ENCODE data around the gene CCHCR1.
A peak's percentile ranks its signal among the peaks of the same experiment; 100 is the strongest.

The CCHCR1 gene

GRCh38 chr6:31130751-31131150 lies 26.9 kb downstream of the CCHCR1 start:
- DNase-seq (ENCODE audit: low read depth in 2 of 3, low spot score in 1 of 3): no peak

DNA sequence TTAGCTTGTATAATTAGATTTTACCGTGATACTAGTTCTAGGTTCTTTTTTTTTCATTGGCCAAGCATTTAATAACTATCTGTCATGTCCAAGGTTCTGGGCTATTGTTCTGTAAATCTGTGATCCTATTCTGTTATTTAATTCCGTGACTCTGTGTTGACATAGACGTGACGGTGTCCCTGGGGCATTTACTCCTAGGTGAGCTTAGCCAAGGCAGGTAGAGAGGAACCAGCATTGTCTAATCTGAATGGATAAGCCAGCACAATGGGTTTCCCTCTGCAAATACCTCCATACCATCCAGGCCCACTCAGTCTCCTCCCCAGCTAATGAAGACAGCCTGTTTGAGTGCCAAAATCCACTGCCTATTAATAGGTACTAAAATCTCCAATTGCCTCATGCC lies 28.5 kb downstream of the CCHCR1 start:
- no peak for DNase-seq (ENCODE audit: low read depth in 2 of 3, low spot score in 1 of 3)

- peak; percentile 39 to 83 (median 64) for DNase-seq (ENCODE audit: low read depth in 2 of 3, low spot score in 1 of 3)
Measured at GRCh38 chr6:31128093-31128676, 29.4 kb downstream of the CCHCR1 start.

- no peak for DNase-seq (ENCODE audit: low read depth in 2 of 3, low spot score in 1 of 3)
Measured at GRCh38 chr6:31126396-31127175, 31.0 kb downstream of the CCHCR1 start.

GRCh38 chr6:31125586-31126363 lies 31.8 kb downstream of the CCHCR1 start:
- DNase-seq (ENCODE audit: low read depth in 2 of 3, low spot score in 1 of 3): no peak

- DNase-seq (ENCODE audit: low read depth in 2 of 3, low spot score in 1 of 3): no peak
Measured at GRCh38 chr6:31125162-31125561, 32.4 kb downstream of the CCHCR1 start.

DNA sequence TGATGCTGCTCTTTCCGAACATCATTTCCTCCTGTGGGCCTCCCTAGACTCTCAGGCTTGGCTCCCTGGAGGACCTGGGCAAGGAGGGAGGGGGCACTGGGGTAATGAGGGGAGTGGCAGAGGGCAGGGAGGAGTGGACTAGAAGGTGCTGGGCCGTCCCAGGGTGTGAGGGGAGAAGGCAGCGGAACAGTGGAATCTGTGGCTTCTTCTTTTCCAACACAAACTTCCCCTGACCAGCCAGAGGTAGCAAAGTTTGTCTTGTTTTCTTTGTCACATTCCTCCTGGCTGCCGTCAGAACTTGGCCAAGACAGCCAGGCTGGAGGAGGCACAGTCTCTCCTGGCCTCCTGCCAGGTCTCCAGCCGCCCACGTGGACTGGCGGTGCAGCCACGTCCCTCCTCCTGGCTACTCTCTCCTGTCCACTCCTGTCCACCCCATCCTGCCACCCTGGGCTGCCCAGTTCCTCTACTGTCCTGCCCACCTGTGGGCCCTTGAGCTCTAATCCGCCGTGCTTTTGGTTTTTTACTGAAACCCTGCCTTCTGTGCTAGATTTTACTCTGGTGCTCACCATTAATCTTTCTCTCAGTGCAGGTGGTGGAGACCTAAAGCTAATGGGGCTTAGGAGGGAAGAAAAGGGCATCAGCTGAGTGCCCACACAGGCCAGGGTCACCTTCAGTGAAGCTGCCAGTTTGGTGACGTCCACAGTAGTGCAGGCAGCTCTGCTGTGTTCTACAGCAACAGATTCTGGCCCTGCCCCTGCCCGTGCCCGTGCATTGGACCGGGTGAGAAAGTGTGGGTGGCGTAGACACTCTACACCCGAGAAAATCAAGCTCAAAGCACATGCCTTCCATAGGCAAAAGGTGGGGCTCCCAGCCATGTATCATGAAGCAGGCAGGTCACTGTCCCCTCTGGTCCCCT lies 34.6 kb downstream of the CCHCR1 start:
- DNase-seq (ENCODE audit: low read depth in 2 of 3, low spot score in 1 of 3): no peak

DNA sequence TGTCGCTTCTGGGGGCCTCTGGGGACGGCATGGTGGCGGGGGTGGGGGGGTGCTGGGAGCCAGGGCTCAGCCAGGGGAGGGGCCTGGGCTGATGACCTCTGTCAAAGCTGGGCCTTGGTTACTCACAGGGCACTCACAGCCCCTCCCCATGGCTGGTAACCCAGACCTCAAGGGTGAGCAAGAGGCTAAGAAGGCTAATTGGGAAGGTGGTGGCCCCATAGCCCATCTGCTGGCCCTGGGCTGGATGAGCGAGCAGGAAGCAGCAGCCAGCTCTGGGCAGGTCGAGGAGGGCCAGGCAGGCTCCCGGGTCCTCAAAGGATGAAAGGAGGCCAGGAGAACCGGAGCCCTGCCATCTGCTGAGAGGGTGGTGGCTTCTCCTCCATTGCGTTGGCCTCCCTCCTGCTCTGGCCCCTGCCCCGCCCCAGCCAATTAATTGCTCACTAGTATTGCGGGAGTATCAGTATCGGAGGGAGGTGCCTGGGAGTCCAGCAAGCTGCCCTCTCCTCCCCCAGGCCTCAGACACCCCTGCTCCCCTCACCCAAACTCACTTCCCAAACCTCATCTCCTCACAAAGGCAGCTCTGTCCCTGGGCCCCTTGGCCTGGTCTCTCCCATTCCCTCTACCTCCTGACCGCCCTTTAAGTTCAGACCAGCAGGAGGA lies 36.3 kb downstream of the CCHCR1 start:
- DNase-seq (ENCODE audit: low read depth in 2 of 3, low spot score in 1 of 3): no peak

DNA sequence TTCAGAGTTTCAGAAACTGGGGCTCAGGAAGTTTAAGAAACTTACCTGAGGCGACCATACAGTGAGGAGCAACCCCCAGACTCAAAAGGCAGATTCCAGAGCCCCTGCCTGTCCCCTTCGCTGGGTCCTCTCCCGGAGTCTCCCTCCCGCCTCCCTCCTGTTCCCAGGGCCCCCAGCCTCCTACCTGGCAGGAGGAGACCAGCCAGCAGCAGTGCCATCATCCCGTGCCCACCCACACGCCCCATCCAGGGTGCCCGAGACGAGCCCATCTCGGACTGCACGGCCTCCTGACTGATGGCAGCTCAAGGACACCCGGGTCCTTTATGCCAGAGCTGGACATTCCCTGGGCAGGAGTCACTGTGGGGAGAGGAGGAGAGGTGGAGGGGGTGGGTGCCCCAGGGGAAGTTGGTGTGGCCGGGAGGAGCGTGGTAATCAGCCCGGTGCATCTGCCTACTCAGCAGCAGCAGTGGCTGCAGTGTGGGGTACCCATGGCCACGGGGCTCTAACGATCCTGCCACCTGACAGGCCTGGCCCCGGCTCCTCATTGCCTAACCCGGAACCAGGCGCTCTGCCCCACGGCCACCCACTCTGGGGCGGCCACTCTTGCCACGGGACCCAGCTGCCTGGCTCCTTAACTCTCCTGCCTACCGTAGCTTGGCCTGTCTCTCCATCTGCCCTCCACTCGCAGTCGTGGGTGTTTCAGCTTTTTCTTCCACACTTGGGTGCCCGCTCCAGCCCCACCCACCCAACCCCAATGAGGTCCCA lies 37.3 kb downstream of the CCHCR1 start, which contains the start of gene CDSN:
Gene CDSN (minus strand): TSS at position 296 of the 765 bp plus-strand sequence. CDS start 27 bp downstream, at position 269.
- DNase-seq (ENCODE audit: low read depth in 2 of 3, low spot score in 1 of 3): no peak

GRCh38 chr6:31118178-31118577 lies 39.4 kb downstream of the CCHCR1 start:
- no peak for DNase-seq (ENCODE audit: low read depth in 2 of 3, low spot score in 1 of 3)

GRCh38 chr6:31116661-31117385 lies 40.8 kb downstream of the CCHCR1 start:
- DNase-seq (ENCODE audit: low read depth in 2 of 3, low spot score in 1 of 3): no peak

- no peak for DNase-seq (ENCODE audit: low read depth in 2 of 3, low spot score in 1 of 3)
Measured at GRCh38 chr6:31115941-31116560, 41.6 kb downstream of the CCHCR1 start.

DNA sequence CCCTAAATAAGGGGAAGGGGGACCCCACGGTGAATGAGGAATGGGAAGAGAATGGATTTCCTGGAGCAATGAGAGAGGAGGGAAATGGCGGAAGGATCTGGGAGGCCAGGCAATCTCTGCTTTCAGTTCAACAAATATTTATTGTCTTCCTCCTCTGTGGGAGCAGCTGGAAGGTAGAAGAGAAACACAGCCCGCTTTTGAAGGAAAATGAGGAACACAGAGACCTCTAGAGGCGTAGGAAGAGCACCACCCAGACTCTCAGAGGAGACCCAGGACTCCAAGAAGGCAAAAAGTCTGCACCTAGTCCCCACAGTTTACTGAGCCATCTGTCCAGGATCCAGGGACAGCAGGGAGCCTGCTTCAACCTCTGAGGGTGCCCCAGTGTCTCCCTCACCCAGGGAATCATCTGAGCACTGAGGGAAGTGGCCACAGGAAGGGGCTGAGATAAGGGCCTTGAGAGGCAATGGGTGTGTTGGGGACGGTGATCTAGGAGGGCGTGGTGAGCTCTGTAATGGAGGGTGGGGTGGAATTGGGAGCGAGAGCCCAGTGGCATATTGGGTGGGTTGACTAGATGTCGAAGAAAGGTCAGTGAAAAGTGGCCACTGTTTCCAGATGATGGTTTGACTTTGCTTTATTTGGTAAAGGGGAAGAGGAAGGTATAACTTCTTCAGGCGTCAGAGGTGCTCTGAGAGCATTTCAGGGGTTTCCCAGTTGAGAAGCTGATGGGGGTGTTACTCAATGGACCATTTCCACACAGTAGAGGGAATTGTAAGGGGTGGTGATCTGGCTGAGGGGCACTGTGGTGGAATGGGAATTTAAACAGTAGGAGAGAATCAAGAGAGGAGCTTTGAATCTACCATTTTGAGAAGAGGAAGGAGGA lies 42.4 kb downstream of the CCHCR1 start:
- no peak for DNase-seq (ENCODE audit: low read depth in 2 of 3, low spot score in 1 of 3)

DNA sequence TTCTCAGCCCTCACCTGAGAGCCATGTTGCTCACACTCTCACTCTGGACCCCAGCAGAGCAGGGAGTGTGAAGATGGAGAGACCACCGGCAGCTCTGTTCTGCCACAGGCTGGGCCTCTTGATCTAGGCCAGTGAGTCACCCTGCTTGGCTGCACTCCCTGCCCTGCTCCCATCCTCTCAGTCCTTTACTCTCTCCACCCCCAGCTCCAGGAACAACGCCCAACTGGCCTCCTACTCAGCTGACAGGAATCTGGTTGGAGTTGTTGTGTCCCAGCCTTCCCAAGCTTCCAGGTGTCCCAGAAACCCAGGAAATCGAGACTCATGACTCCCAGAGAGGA lies 43.1 kb downstream of the CCHCR1 start, which contains the start of gene PSORS1C1:
Gene PSORS1C1 (plus strand): TSS at position 260 of the 338 bp plus-strand sequence. CDS start 14,833 bp downstream, outside the sequence.
- DNase-seq (ENCODE audit: low read depth in 2 of 3, low spot score in 1 of 3): no peak

- DNase-seq (ENCODE audit: low read depth in 2 of 3, low spot score in 1 of 3): no peak
Measured at GRCh38 chr6:31113861-31114540, 43.6 kb downstream of the CCHCR1 start.

DNA sequence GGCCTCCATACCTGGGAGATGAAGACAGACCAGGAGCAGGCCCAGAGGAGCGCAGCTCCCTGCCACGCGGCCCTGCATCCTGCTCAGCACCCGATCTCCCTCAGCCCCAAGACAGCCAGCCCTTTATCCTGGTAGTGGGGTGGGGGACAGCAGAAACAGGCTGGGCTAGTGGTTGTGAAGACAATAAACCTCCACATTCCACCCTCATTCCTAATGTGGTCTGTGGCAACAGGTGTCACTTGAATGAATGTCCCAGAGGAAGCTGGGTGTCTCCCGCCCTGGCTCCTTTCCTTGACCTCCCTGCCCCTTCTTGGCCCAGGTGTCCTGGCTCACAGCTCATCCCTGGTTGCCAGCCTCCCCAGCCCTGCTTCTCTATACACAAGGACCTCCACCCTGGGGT lies 45.1 kb downstream of the CCHCR1 start, which contains the start of gene C6orf15:
Gene C6orf15 (minus strand): TSS at position 98 of the 400 bp plus-strand sequence. CDS start 20 bp downstream, at position 78.
- DNase-seq (ENCODE audit: low read depth in 2 of 3, low spot score in 1 of 3): no peak

GRCh38 chr6:31111712-31112111 lies 45.9 kb downstream of the CCHCR1 start:
- DNase-seq (ENCODE audit: low read depth in 2 of 3, low spot score in 1 of 3): no peak

All from stimulated activated CD4-positive, alpha-beta T cell treated with anti-CD3 and anti-CD28 coated beads, Interleukin-12 subunit alpha, Interleukin-12 subunit beta, amount 100 ng/mL, for 48 hours (primary cell).